GM11168 (cell line): ENCODE data around the gene UBXN1.

Experiments used
- in situ Hi-C: fragments of 300-500 bp; cut with MboI; formaldehyde crosslinking; loops from one replicate; pipeline ENCODE4 v1.12.0; 2022; ENCODE audit warnings: low sequenced_read_pairs; ENCODE audit not compliant: unreplicated experiment

The UBXN1 gene, protein sequence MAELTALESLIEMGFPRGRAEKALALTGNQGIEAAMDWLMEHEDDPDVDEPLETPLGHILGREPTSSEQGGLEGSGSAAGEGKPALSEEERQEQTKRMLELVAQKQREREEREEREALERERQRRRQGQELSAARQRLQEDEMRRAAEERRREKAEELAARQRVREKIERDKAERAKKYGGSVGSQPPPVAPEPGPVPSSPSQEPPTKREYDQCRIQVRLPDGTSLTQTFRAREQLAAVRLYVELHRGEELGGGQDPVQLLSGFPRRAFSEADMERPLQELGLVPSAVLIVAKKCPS

DNA sequence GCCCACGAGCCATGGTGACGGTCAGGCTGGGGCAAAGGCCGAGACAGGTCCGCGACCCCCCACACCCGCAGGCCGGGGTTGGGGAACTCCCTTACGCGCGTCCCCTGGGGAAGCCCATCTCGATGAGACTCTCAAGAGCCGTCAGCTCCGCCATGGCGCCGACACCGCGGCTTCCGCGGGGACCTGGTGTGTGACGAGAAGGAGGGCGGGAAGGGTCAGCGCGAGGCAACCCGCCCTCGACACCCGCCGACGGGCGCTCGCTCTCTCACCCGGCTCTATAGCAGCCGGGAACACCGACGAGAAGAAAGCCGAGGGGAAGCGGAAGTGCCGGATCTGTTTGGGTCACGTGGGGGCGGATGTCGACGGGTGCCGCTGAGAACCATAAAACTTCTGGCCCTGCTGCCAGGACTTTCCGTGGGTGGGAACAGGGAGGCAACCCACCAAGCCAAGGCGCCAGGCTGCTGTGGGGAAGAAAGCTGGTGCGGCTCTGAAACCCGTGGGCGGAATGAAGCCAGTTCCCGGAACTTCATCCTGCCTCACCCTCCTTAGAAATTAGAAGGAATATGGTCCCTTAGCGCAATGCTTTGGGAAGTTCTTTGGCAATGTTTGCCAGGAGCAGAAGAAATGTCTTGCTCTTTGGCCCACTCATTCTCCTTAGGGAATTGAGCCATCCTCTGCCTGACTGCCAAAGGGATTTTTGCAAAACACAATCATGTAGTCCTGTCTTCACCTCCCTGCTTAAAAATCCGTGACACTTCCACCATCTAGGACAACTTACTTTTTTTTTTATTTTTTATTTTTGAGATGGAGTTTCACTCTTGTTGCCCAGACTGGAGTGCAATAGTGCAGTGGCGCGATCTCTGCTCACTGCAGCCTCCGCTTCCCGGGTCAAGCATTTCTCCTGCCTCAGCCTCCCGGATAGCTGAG is at the start of gene UBXN1:
TSS of gene UBXN1 (minus strand) at position 304 of the 927 bp plus-strand sequence. CDS start at position 154, 150 bp downstream.
- in situ Hi-C loops, result no loop called here

DNA sequence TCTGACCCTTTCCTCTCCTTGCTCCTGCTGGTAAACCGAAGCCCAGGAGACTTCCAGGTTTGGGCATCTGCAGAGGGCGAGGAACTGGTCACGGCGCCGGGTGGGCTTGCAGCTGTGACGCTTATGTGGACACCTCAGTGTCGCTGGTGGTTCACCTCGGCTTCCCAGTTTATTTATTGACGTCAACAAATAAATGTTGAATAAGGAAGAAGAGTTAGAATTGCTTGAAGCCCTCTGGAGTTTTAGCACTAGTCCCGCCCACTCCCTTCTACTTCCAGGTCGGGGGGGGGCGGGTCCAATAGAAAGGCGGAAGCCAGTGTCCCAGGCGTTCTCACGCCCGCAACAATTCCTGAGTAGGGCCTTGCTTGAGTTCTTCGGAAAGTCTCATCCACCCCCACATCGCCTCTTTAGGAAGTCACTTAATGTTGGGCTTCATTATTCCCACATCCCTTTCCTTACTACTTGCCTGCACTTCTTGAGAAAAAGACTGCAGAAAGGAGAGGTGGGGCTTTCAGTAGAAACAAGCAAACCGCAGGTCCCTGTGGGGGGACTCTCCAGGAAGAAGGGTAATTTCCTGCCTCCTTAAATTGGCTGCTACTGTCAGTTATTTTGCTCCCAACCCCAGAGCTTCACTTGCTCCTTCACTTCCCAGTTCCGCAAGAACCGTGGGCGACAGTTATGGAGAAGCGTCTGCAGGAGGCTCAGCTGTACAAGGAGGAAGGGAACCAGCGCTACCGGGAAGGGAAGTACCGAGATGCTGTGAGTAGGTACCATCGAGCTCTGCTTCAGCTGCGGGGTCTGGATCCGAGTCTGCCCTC is 49.5 kb upstream of the UBXN1 start, which contains the start of gene TTC9C:
TSS of gene TTC9C (plus strand) at position 316 of the 818 bp plus-strand sequence. CDS start at position 679, 363 bp downstream.
- in situ Hi-C loops, result no loop called here

DNA sequence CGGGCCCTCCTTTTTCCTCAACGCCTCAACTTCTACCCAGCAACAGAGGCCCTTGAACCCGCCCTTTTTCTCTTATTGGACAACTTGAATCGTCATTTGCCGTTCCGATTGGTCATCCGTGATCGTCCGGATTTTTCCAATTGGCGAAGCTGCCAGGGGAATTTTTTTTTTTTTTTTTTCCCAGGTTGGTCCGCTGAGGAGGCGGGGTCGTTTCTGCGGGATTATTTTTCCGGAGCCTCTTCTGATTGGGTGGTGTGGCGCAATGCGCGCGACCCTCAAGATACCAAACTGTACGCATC is 48.9 kb upstream of the UBXN1 start:
- in situ Hi-C loops, result no loop called here

DNA sequence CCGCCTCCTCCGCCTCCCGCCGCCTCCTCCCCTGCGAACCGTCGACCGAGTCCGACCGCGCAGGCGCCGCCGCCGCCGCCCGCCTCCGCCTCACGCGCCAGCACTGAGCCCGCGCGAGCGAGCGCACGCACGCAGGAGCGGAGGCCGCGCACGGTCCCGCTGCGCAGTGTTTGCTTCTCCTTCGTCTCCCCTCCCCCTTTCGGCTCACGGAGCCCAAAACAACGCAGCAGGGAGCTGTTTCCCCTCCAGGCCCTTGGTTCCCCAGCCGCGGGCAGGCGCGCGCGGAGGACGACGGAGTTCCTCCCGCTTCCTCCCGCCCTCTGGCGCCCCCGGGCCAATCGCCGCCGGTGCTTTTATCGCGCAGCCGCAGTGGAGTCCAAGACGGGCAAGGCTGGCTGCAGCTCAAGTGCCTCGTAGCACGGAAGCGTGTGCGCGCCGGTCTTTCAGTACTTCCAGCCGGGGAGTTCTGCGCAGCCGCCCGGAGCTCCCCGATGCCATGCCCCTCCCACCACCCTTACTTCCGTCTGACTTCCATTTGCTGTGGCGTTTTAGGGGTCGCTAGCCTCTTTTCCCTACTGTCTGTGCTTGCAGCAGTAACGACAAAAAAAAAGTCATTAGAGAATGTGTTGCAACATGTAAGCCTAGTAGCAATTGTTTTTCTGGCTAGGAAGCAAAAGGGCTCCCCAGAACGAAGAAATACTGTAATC is 48.4 kb upstream of the UBXN1 start, which contains the start of gene HNRNPUL2:
TSS of gene HNRNPUL2 (minus strand) at position 293 of the 707 bp plus-strand sequence. CDS start 301 bp downstream, outside the sequence.
- in situ Hi-C loops, result no loop called here

DNA sequence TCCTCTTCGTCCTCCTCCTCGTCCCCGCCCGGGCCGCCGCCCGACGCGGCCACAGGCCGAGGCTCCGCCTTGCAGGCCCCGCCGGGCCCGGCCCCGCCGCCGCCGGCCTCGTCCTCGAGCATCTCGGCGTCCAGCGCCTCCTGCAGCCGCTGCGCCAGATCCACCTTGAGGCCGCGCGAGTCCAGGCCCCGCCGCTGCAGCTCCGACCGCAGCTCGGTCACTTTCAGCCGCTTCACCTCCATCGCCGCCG is 48.0 kb upstream of the UBXN1 start:
- in situ Hi-C loops, result no loop called here

DNA sequence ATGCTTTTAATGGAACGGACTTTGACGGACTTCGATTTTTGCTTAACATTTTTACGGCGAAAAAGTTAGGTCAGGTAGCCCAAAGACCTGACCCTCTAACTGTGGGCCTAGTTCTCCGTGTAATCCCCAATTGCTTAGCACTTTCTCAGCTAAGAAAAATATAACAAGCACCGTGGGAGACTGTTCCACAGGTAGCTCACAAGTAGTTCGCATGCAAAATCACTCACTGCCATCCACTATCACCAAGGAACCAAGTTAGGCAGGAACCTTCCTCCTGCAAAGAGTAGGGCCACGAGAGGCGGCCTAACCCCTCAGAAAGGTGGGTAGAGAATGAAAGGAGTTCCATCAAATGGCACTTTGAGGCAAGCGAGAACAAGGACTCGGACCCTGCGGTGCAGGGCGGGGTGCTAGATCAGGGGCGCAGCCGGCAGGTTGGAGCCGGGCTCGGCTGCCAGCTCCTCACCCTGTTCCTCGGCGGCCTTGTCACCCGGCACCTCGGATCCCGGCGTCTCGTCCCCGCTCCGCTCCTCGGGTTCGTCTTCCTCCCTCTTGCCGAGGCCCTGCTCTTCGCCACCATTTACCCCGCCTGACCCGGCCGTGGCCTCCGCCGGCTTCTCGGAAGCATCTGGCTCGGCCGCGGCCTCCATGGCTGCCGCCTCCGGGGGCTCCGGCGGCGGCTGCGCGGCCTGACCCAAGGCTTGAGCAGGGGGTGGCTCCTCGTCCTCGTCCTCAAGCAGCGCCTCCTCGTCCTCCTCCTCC is 47.5 kb upstream of the UBXN1 start:
- in situ Hi-C loops, result no loop called here

DNA sequence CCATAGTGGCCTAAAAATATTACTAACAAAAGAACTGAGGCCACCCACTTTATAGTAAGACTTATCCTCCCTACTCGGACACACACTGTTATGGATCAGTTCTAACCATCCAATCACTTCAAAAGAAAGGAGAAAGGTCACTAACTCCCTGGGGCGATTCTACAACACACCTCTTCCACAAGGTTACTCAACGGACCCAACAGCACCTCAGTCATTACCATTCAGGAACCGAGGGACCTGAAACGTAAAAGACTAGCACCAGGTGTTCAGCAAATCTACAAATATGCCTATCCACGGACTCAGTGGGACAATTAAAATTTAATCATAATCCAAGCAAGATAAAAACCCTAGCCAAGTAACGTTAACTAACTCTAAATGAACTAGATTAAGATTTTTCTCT is 46.8 kb upstream of the UBXN1 start:
- in situ Hi-C loops, result no loop called here

DNA sequence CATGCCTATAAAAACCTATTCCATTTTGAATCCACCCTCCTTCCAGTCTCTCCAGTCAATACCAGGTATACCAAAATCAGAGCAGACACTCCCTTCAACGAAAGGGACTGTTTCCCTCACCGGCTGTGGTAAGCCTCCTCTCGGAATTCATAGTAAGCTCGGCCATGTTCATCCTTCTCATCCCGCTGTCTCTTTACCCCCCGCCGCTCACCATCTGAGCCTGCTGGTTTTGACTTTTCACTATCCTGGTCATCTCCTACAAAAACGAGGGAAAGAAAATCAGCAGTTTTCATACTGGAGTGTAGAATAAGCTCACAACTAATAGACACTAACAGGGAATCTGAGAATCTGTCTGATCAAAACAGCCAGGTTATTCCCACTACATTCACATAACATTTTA is 45.3 kb upstream of the UBXN1 start:
- in situ Hi-C loops, result no loop called here

DNA sequence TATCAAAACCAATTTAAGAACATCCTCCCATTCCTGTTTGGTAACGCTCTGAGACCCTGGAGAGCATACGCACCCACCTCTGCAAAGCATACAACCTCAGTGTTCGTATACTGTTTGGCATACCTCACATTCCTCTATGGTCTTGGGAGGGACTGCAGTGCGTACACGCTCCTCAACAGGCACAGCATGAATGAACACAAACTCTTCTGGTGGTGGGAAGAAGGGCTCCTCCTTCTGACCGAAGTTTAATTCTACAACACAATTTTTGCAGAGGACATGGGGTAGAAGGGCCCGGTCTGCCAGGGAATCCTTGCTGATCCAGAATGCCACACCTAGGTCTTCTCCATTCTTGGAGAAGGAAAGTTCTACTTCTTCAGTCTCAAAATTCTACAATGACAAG is 43.1 kb upstream of the UBXN1 start:
- in situ Hi-C loops, result no loop called here

DNA sequence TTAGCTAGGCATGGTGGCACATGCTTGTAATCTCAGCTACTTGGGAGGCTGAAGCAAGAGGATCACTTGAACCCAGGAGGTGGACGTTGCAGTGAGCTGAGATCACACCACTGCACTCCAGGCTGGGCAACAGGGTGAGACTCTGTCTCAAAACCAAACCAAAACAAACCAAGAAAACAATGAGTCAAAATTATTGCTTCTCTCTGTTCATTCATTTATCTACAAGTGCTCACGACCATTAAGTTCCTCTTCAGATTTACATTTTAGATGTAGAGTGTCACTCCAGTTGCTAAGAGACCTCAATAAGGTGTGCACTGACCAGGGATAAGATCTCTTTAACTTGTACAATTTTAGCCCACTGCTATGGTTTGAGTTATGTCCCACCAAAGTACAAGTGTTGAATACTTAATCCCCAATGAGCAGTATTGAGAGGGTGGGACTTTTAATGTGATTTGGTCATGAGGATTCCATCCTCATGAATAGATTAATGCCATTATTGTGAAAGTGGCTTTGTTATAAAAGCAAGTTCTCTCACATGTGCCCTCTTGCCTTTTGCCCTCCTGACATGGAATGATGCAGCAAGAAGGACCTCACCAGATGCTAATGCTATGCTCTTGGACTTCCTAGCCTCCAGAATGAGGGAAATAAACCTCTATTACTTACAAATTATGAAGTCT is 40.6 kb upstream of the UBXN1 start:
- in situ Hi-C loops, result no loop called here

DNA sequence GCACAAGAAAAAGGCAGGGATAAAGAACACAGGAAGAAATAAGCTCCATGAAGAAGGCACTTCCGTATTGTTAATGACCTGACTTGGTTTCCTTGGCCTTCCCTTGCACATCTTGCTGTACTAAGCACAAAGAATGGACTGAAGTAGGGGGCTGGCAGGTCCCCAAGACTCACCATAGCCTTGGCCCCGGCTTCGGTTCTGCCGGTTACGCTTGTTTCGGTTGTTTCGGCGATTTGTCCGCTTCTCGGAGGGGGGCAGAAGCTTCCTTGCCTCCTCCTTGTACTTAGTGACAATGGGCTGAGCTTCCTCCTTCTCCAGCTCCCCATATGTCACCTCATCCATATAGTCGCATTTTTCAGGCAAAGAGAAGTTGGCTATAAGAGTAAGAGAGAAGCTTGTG is 37.9 kb upstream of the UBXN1 start:
- in situ Hi-C loops, result no loop called here

DNA sequence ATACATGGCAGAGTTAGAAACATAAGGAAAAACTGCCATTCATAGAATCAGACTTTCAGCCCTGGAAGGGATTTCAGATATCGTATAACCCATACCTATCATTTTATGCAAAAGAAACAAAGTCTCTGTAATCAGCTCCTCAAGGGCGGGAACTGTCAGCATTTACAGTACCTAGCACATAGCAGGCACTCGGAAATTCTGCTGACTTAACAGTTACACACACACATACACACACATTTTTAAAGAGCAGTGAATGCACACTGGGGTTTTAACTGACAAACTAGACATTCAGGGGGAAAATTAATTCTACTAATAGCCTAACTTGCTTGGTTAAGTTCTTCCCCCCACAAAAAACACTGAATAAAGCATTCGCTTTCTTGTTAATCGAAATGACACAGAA is 37.3 kb upstream of the UBXN1 start:
- in situ Hi-C loops, result no loop called here

DNA sequence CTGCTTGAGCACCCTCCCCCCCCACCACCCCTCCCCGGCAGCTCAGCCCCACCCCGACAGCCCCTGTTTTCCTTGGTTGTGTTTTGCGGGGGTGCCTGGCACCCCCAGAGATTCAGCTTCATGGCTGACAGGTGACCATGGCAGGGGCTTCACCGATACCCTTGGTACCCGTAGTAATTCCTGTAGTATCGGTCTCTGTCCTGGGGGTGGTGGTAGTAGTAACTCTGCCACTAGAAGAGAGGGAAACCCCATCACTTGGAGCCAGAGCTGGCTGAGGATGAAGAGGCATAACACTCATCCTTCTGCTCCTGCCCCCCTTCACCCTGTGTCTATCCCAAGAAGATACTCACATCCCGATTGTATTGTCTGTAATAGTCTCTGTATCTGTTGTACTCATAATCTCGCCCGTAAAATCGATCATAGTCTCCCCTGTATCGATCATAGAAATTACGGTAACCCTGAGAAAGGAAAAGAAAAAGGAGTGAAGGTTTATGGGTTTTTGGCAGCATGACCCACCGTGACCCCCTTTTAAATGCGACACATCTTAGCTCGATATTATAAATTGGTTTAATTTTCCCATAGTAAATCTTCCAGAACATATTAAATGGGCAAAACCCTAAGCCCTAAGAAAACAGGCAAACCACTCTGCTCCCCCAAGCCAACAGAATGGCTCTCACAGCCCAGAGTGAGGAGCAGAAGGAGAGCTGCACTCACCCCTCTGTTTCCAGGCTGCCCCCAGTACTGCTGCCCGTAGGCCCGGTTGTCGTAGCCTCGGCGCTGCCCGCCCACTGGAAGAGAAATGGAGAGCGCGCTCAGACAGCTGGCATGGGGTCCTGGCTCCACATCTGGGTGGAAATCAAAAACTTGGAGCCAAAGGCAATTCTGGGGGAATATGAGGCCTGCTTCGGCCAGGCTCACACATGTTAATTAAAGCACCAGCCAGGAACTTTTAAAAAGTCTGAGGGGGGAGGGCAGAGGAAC is 36.6 kb upstream of the UBXN1 start:
- in situ Hi-C loops, result no loop called here

DNA sequence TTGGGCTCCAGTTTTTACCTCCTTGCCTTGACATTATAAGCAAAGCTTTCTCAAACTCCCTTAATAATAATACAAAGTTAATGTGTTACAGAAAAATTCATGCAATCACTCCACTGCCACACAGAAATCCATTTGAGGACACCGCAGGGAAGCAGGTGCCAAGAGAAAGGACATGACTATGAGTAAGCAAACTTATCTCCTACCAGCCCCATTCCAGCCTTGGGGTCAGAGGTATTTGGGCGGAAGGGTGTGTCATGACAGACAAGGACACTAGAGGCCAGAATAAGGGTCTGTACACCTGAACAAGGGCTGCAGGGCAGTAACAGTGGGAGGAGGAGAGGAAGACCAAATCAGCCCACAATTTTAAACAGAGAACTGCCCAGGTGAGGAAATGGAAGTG is 34.5 kb upstream of the UBXN1 start:
- in situ Hi-C loops, result no loop called here

DNA sequence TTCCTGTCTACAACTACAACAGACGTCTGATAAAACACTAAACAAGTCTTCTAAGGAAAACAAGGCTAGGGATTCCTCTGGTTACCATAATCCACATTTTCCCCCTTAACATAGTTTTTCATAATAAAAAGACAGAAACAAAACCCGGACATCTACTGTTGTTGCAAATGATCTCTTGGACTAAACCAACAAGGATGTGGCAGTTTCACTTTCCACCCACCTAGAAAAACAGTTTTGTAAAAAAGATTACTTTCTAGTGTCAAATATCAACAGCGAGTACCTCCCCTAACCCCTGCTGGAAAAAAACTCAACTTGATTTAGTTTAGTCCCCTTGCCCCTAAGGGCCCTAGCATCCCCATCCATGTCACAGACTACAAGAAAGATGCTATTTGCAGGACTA is 34.0 kb upstream of the UBXN1 start:
- in situ Hi-C loops, result no loop called here

DNA sequence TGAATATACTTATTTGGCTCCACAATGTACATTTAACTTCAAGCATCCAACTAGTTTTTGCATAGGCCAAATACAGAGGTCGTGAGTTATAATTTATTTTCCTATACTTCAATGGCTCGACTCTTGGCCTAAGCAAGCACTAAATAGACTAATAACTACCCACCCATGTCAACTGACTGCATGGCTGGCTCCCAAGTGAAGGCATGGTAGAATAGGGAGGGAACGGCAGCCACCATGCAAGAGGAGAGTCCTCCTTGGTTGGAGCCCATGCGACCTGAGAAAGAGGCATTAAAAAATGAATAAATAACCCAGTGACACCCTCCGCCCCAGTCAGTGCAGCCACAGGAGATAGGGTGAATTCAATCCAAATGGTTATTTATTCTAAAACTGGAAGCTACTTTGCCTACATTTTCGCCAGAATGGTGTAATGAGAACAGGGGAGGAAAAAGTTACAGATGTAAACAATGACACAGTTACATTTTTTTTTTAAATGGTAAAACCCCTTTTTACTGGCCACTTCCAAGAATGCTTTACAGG is 33.5 kb upstream of the UBXN1 start:
- in situ Hi-C loops, result no loop called here

DNA sequence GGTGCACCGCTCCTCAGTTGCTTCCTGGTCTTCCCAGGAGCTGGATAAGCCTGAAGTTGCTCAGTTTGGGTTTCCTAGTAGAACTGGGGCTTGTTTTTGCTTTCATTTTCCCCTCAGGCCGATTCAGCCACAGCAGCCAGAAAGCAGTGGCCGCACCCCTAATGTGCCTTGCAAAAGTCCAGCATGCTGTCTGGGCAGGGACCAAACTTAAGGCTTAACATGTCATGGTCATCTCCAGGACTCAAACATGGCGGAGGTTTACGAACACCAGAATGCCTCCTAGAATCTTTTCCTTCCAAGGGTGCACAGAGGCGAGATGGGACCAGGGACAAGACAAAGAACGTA is 31.1 kb upstream of the UBXN1 start:
- in situ Hi-C loops, result no loop called here
